Sigmoid colon (tissue), 3 donors: Measurements from ENCODE around the gene KRTAP2-3.
"Not testable (repeated sequence)": the region's sequence is repeated elsewhere in the genome, so short reads cannot be mapped to it uniquely, and the experiment has no call there.

Experiments used
- POLR2A ChIP-seq, 2 donors: fragments of 450-650 bp; IDR thresholded peaks; one replicate each; pipeline ENCODE4 v1.6.1; 2016; ENCODE audit warnings: antibody characterized with exemption in 2 of 2, mild to moderate bottlenecking in 2 of 2, moderate library complexity in 2 of 2
- TF ChIP-seq, protein P1 (sequence below), 4 experiments: fragments of 450-650 bp in 3 of 4; fragments of 200-600 bp in 1 of 4; IDR thresholded peaks; one replicate each; pipeline ENCODE4 v1.5.1; 2016 to 2019; ENCODE audit warnings: antibody characterized with exemption in 4 of 4, mild to moderate bottlenecking in 3 of 4, moderate library complexity in 2 of 4

DNA sequence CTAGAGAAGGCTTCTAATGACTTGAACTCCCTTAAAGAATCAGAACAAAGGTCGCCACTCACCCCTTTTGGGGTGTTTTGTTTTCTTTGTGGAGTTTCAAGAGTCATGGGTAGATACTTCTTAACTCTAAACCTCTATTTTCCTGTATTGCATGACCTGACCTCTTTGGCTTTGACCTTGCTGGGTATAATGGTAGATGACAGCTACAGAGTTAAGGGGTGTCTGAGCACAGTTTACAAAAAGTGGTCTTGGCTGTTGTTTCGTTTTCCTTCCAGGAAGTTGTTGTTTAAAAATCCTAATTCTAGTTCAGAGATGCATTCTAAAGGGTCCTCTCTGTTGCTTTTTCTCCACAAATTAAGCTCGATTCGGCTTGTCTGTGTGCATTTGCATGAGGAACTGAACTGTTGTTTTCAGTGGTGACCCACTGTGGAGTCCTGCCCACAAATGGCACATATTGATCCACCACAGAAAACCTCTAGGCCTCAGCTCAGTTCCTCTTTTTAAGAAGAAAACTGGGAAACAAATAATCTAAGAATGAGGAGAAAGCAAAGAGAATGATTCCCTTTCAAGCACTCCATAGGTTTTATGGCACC lies 28.9 kb upstream of the KRTAP2-3 start:
- TF ChIP-seq, protein P1, sequence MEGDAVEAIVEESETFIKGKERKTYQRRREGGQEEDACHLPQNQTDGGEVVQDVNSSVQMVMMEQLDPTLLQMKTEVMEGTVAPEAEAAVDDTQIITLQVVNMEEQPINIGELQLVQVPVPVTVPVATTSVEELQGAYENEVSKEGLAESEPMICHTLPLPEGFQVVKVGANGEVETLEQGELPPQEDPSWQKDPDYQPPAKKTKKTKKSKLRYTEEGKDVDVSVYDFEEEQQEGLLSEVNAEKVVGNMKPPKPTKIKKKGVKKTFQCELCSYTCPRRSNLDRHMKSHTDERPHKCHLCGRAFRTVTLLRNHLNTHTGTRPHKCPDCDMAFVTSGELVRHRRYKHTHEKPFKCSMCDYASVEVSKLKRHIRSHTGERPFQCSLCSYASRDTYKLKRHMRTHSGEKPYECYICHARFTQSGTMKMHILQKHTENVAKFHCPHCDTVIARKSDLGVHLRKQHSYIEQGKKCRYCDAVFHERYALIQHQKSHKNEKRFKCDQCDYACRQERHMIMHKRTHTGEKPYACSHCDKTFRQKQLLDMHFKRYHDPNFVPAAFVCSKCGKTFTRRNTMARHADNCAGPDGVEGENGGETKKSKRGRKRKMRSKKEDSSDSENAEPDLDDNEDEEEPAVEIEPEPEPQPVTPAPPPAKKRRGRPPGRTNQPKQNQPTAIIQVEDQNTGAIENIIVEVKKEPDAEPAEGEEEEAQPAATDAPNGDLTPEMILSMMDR (IDR thresholded peaks at IDR 0.05), result not testable (repeated sequence)
- TF ChIP-seq POLR2A (IDR thresholded peaks at IDR 0.05), result not testable (repeated sequence)
